Gastrocnemius medialis (tissue), 4 donors: ENCODE data around the gene CCDC85C. TPM values are rescaled to one million over a fixed set of nuclear protein-coding genes. Genes with fewer than 3 reads are reported as not detected.

Experiments
- ATAC-seq, 2 donors: fragments of 150-250 bp; one replicate each; pipeline ENCODE4 v1.9.1; 2016
- DNase-seq, 2 donors: peaks; one replicate each; pipeline ENCODE4 v3.0.0-alpha.2; 2019
- H3K27ac ChIP-seq, 4 donors: fragments of 200-600 bp; sonication (generic); 1 replicate in 1 of 4; 2 replicates in 3 of 4; pipeline ENCODE4 v1.5.1; 2016 to 2018; ENCODE audit warnings: mild to moderate bottlenecking in 2 of 4, moderate library complexity in 1 of 4
- H3K27me3 ChIP-seq, 3 donors: fragments of 200-600 bp; sonication (generic) in 2 of 3; 1 replicate in 1 of 3; 2 replicates in 2 of 3; pipeline versions ENCODE4 v1.5.1 to v1.6.0; 2016 to 2019; ENCODE audit warnings: mild to moderate bottlenecking in 1 of 3, moderate library complexity in 1 of 3
- H3K36me3 ChIP-seq, 2 donors: fragments of 200-600 bp; sonication (generic) in 1 of 2; one replicate each; pipeline ENCODE4 v1.5.1; 2017 to 2018
- H3K4me1 ChIP-seq, 2 donors: fragments of 200-600 bp; sonication (generic) in 1 of 2; one replicate each; pipeline ENCODE4 v1.5.1; 2016 to 2017; ENCODE audit warnings: mild to moderate bottlenecking in 2 of 2
- H3K4me3 ChIP-seq, 4 donors: fragments of 200-600 bp; sonication (generic) in 3 of 4; 1 replicate in 1 of 4; 2 replicates in 3 of 4; pipeline ENCODE4 v1.5.1; 2016 to 2019; ENCODE audit warnings: mild to moderate bottlenecking in 2 of 4
- H3K9me3 ChIP-seq, 3 donors: fragments of 200-600 bp; sonication (generic) in 2 of 3; 1 replicate in 1 of 3; 2 replicates in 2 of 3; pipeline ENCODE4 v1.5.1; 2016 to 2019
- POLR2A ChIP-seq, 2 donors: fragments of 450-650 bp; IDR thresholded peaks; one replicate each; pipeline ENCODE4 v1.6.1; 2017; ENCODE audit warnings: antibody characterized with exemption in 2 of 2, mild to moderate bottlenecking in 2 of 2, moderate library complexity in 2 of 2
- in situ Hi-C, 4 donors: fragments of 200-750 bp; cut with MboI; loops; one replicate each; pipeline versions ENCODE4 v1.15.0 to v1.8.0; 2017; ENCODE audit warnings: low sequenced_read_pairs in 4 of 4
- intact Hi-C: fragments of 100-400 bp; cut with DNase I; formaldehyde crosslinking; loops from one replicate; pipeline ENCODE4 v1.15.1; 2023; ENCODE audit warnings: low total_unique reads
- total RNA-seq, 4 donors: library from RNA; depleted of rRNA; stranded (reverse); fragments of >200 nt; gene quantifications; one replicate each; pipeline versions ENCODE4 v1.1.0 to v1.2.3, GENCODE V29; 2016
- TF ChIP-seq, protein P1 (sequence below), 5 experiments: fragments of 450-650 bp in 3 of 5; fragments of 200-600 bp in 2 of 5; sonication (generic) in 2 of 5; IDR thresholded peaks in 4 of 5; conservative IDR thresholded peaks in 1 of 5; 1 replicate in 4 of 5; 2 replicates in 1 of 5; pipeline ENCODE4 v1.5.1; 2016 to 2019; ENCODE audit warnings: antibody characterized with exemption in 5 of 5, mild to moderate bottlenecking in 3 of 5, moderate library complexity in 3 of 5

CCDC85C gene
- total RNA-seq, 4 donors from 2014 or later, result 7.9 to 32.8 (median 15.4) TPM

DNA sequence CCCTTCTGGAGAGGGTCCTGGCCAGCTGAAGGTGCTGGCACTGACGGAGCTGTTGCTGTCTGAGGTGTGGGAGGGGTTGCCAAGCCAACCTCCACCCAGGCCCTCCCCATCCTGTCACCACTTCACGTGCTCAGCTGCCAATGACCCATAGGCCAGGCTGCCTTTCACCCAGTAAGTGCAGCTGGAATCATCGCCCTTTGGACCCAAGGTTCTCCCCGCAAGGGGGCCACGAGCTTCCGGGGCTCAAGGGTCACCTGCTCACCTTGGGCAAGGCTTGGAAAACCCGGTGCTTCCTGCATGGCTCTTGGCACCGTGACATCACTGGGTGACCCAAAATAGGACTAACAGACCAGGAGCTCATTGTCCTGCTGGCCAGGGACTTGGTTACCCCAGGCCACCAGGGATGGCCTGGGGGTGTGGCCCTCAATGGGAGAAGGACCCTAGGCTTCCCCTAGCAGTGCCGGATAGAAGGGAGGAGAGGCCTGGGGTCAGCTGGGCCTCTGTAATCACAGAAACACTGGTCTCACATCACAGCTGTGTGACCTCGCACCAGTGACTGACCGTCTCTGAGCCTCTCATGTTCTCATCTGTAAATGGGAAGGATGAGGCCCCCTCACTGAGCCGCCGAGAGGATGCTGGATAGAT, 51.3 kb downstream of the CCDC85C start:
- no peak for DNase-seq
- Histone ChIP-seq H3K4me1 (no peaks in the 10 kb centered on the region), H3K9me3 (no peaks in the 10 kb centered on the region), H3K27me3 (no peaks in the 10 kb centered on the region), H3K27ac (no peak overlapping the region), H3K36me3 (no peaks in the 10 kb centered on the region), H3K4me3 (no peak overlapping the region)
- intact Hi-C loops, result no loop called here
- no peak for ATAC-seq
- in situ Hi-C loops, result no loop called here
- TF ChIP-seq, protein P1, sequence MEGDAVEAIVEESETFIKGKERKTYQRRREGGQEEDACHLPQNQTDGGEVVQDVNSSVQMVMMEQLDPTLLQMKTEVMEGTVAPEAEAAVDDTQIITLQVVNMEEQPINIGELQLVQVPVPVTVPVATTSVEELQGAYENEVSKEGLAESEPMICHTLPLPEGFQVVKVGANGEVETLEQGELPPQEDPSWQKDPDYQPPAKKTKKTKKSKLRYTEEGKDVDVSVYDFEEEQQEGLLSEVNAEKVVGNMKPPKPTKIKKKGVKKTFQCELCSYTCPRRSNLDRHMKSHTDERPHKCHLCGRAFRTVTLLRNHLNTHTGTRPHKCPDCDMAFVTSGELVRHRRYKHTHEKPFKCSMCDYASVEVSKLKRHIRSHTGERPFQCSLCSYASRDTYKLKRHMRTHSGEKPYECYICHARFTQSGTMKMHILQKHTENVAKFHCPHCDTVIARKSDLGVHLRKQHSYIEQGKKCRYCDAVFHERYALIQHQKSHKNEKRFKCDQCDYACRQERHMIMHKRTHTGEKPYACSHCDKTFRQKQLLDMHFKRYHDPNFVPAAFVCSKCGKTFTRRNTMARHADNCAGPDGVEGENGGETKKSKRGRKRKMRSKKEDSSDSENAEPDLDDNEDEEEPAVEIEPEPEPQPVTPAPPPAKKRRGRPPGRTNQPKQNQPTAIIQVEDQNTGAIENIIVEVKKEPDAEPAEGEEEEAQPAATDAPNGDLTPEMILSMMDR (IDR thresholded peaks at IDR 0.05 in 4 of 5, conservative IDR thresholded peaks at IDR 0.05 in 1 of 5), result no peak
- no peak for TF ChIP-seq POLR2A (IDR thresholded peaks at IDR 0.05)

DNA sequence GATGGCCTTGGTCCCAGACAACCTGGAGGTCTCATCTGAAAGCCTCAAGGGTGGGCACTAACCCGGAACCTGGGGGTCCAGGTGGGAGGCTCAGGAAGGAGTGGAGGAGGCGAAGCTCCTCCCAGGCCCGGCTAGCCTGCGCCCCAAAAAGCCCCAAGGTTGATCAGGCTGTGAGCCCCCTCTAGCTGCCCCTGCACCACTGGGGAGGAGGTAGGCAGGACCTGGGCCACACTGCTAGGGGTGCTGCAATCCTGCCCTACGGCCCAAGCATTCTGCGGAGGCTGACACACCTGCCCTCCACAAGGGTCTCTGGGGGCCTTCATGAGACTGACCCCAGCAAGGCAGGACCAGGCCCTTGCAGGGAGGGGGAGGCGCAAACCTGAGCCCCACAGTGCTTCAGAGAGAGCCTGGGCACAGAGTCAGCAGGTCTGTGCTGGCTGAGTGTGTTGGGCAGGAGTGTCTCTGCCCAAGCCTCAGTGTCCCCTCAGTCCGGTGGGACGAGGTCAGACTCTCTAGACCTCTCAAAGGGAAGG, 51.9 kb downstream of the CCDC85C start:
- DNase-seq (no peak), ATAC-seq (no peak)
- H3K27ac ChIP-seq, result no peak overlapping the region
- in situ Hi-C loops (no loop called here), intact Hi-C loops (no loop called here)
- TF ChIP-seq, protein P1 (IDR thresholded peaks at IDR 0.05 in 4 of 5, conservative IDR thresholded peaks at IDR 0.05 in 1 of 5), result no peak
- no peak for TF ChIP-seq POLR2A (IDR thresholded peaks at IDR 0.05)
- H3K4me3 ChIP-seq, result no peak overlapping the region
- H3K36me3 ChIP-seq, result no peaks in the 10 kb centered on the region
- H3K27me3 ChIP-seq, result no peaks in the 10 kb centered on the region
- no peaks in the 10 kb centered on the region for H3K9me3 ChIP-seq
- no peaks in the 10 kb centered on the region for H3K4me1 ChIP-seq

DNA sequence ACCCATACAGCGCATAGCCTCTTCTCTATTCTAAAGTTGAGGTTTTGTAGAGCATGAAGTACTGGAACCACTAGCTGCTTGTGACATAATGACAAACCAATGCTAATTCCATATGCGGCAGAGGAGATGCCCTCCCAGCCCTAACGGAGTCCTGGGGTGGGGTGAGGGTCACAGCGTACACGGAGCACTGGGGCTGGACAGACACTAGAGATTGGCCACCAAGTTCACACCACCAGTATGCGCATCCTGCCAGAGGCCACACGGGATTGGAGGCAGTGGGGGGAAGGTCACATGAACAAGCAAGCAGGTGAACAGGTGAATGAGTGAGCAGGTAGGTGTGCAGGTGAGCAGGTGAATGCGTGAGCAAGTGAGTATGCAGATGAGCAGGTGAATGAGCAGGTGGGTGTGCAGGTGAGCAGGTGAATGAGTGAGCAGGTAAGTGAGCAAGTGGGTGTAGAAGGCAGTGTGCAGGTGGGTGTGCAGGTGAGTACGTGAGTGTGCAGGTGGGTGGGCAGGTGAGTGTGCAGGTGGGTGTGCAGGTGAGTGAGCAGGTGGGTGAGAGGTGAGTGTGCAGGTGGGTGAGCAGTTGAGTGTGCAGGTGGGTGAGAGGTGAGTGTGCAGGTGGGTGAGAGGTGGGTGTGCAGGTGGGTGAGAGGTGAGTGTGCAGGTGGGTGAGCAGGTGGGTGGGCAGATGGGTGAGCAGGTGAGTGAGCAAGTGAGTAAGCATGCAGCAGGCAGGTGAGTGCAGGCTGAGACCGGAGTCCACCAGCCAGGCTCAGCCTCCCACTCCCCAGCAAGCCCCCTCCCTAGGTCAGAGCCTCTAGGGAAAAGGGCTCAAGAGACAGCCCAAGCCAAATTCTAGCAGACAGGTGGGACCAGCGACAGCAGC, 52.7 kb downstream of the CCDC85C start:
- Histone ChIP-seq H3K27ac (no peak overlapping the region), H3K4me1 (no peaks in the 10 kb centered on the region), H3K4me3 (no peak overlapping the region), H3K9me3 (no peaks in the 10 kb centered on the region), H3K36me3 (no peaks in the 10 kb centered on the region), H3K27me3 (no peaks in the 10 kb centered on the region)
- intact Hi-C loops (no loop called here), in situ Hi-C loops (no loop called here)
- TF ChIP-seq POLR2A (IDR thresholded peaks at IDR 0.05), result no peak
- TF ChIP-seq, protein P1 (IDR thresholded peaks at IDR 0.05 in 4 of 5, conservative IDR thresholded peaks at IDR 0.05 in 1 of 5), result no peak
- ATAC-seq (no peak), DNase-seq (no peak)

DNA sequence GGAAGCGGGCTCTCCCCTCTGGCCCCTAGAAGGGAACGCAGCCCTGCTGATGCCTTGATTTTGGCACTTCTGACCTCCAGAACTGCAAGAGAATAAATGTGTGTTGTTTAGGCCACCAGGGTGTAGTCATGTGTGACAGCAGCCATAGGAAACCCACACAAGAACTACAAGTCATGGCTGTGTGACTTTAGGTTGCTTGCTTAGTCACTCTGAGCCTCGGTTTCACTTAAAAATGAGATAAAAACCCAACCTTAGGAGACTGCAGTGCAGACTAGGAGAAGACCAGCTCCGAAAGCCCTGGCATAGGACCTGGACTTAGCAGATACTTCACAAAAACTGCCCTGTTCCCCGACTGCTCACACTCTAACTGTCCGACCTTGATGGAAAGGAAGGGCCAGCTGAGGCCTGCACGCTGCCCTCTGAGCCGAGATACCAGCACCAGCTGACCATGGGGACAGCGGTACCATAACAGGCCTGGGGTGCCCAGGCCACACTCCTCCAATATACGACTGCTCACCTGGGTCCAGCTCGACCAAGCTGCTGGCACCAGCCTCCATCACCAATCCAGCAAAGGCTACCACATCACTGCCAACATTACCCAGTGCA, 53.5 kb downstream of the CCDC85C start:
- Histone ChIP-seq H3K4me1 (no peaks in the 10 kb centered on the region), H3K36me3 (no peaks in the 10 kb centered on the region), H3K27me3 (no peaks in the 10 kb centered on the region), H3K4me3 (no peak overlapping the region), H3K27ac (no peak overlapping the region), H3K9me3 (no peaks in the 10 kb centered on the region)
- TF ChIP-seq POLR2A (IDR thresholded peaks at IDR 0.05), result no peak
- TF ChIP-seq, protein P1 (IDR thresholded peaks at IDR 0.05 in 4 of 5, conservative IDR thresholded peaks at IDR 0.05 in 1 of 5), result no peak
- no peak for DNase-seq
- intact Hi-C loops (no loop called here), in situ Hi-C loops (no loop called here)
- ATAC-seq, result no peak
